Upper lobe of right lung (tissue), 1 donor: ENCODE measurements around the gene PKIB. TPM values are rescaled to one million over a fixed set of nuclear protein-coding genes. Genes with fewer than 3 reads are reported as not detected.

Source experiments
- ATAC-seq: fragments of 200-7000 bp; cut with Tn5 transposase; one replicate; pipeline ENCODE4 v1.9.1; 2020; ENCODE audit warnings: mild to moderate bottlenecking, moderate library complexity
- DNase-seq: peaks from one replicate; pipeline ENCODE4 v3.0.0-alpha.2; 2020
- H3K27ac ChIP-seq: fragments of 200-600 bp; one replicate; pipeline ENCODE4 v1.8.0; 2022
- H3K27me3 ChIP-seq: fragments of 200-600 bp; one replicate; pipeline ENCODE4 v1.8.0; 2022; ENCODE audit warnings: mild to moderate bottlenecking
- H3K36me3 ChIP-seq: fragments of 200-600 bp; one replicate; pipeline ENCODE4 v1.8.0; 2022
- H3K4me1 ChIP-seq: fragments of 200-600 bp; one replicate; pipeline ENCODE4 v1.8.0; 2022
- H3K4me3 ChIP-seq: fragments of 200-600 bp; one replicate; pipeline ENCODE4 v1.8.0; 2022; ENCODE audit warnings: mild to moderate bottlenecking
- H3K9me3 ChIP-seq: fragments of 200-600 bp; one replicate; pipeline ENCODE4 v1.8.0; 2022
- CTCF ChIP-seq: fragments of 200-600 bp; IDR thresholded peaks from one replicate; pipeline ENCODE4 v1.8.0; 2022; ENCODE audit warnings: antibody characterized with exemption
- intact Hi-C: fragments of 100-400 bp; cut with DNase I; formaldehyde crosslinking; loops from one replicate; pipeline ENCODE4 v1.11.0; 2022
- total RNA-seq: library from RNA; stranded (reverse); fragmentation: NEBNext Ultra II Directional; extraction: Animal tissue kit (Norgen Biotek cat#: 25700); gene quantifications from one replicate; pipeline ENCODE4 v1.2.1, GENCODE V29; 2021
- donor health status: DM: no; HTN: yes; CAD: no; lungs with severe emphysema.

Gene PKIB
- total RNA-seq, 1 donor from 2014 or later: 2.1 TPM

- H3K4me1 ChIP-seq: peaks cover 5% of the 10 kb centered on the region
- intact Hi-C loops: no loop called here
- ATAC-seq (peak; percentile 61), DNase-seq (no peak)
- TF ChIP-seq CTCF: no peak
- no peaks in the 10 kb centered on the region for H3K36me3 ChIP-seq
- peak overlapping the region; percentile 63 for H3K27ac ChIP-seq
- H3K9me3 ChIP-seq: no peaks in the 10 kb centered on the region
- peak overlapping the region; percentile 40 for H3K4me3 ChIP-seq
- H3K27me3 ChIP-seq: no peaks in the 10 kb centered on the region
Observed at GRCh38 chr6:122753000-122753687, 142.9 kb downstream of the PKIB start.

- DNase-seq (no peak), ATAC-seq (peak; percentile 79)
- peak overlapping the region; percentile 40 for H3K4me3 ChIP-seq
- intact Hi-C loops: no loop called here
- no peaks in the 10 kb centered on the region for H3K36me3 ChIP-seq
- H3K9me3 ChIP-seq: no peaks in the 10 kb centered on the region
- H3K4me1 ChIP-seq: peaks cover 5% of the 10 kb centered on the region
- H3K27ac ChIP-seq: peak overlapping the region; percentile 63
- no peak for TF ChIP-seq CTCF
- no peaks in the 10 kb centered on the region for H3K27me3 ChIP-seq
Observed at GRCh38 chr6:122753688-122754056, 143.5 kb downstream of the PKIB start.

- Histone ChIP-seq H3K36me3 (no peaks in the 10 kb centered on the region), H3K9me3 (no peaks in the 10 kb centered on the region), H3K27me3 (no peaks in the 10 kb centered on the region), H3K4me3 (no peak overlapping the region), H3K27ac (no peak overlapping the region), H3K4me1 (peaks cover 5% of the 10 kb centered on the region)
- intact Hi-C loops: no loop called here
- no peak for TF ChIP-seq CTCF
- DNase-seq (no peak), ATAC-seq (peak; percentile 64)
Observed at GRCh38 chr6:122754191-122754731, 144.1 kb downstream of the PKIB start.

GRCh38 chr6:122755901-122756300 is 145.7 kb downstream of the PKIB start:
- no peaks in the 10 kb centered on the region for H3K9me3 ChIP-seq
- TF ChIP-seq CTCF: no peak
- H3K27ac ChIP-seq: no peak overlapping the region
- H3K27me3 ChIP-seq: no peaks in the 10 kb centered on the region
- H3K4me3 ChIP-seq: no peak overlapping the region
- intact Hi-C loops: no loop called here
- no peak for DNase-seq
- no peak for ATAC-seq
- H3K4me1 ChIP-seq: peaks cover 5% of the 10 kb centered on the region
- no peaks in the 10 kb centered on the region for H3K36me3 ChIP-seq

- ATAC-seq (no peak), DNase-seq (no peak)
- Histone ChIP-seq H3K36me3 (no peaks in the 10 kb centered on the region), H3K27ac (no peak overlapping the region), H3K4me1 (peaks cover 5% of the 10 kb centered on the region), H3K9me3 (no peaks in the 10 kb centered on the region), H3K4me3 (no peak overlapping the region), H3K27me3 (no peaks in the 10 kb centered on the region)
- TF ChIP-seq CTCF: no peak
- intact Hi-C loops: no loop called here
Observed at GRCh38 chr6:122758927-122759334, 148.7 kb downstream of the PKIB start.

- Histone ChIP-seq H3K36me3 (no peaks in the 10 kb centered on the region), H3K9me3 (no peaks in the 10 kb centered on the region), H3K4me3 (no peak overlapping the region), H3K27ac (no peak overlapping the region), H3K4me1 (no peaks in the 10 kb centered on the region), H3K27me3 (no peaks in the 10 kb centered on the region)
- ATAC-seq (no peak), DNase-seq (no peak)
- intact Hi-C loops: no loop called here
- TF ChIP-seq CTCF: no peak
Observed at GRCh38 chr6:122760330-122760729, 150.1 kb downstream of the PKIB start.
